ENCODE results near the gene KIF18B. TPM values are rescaled to one million over a fixed set of nuclear protein-coding genes. Genes with fewer than 3 reads are reported as not detected.

Gene KIF18B
- total RNA-seq, 3 donors from 2014 or later, result 0.15 to 0.64 TPM; not detected in 1

GRCh38 chr17:44879376-44879775, 68.2 kb downstream of the KIF18B start:
- no peak overlapping the region for H3K27ac ChIP-seq
- intact Hi-C loops (cut with DNase I; ENCODE audit: low total_unique reads), result no loop called here
- DNase-seq (ENCODE audit: low spot score in 2 of 2), result no peak
- H3K36me3 ChIP-seq, result peaks cover 15% of the 10 kb centered on the region
- H3K27me3 ChIP-seq, result no peaks in the 10 kb centered on the region
- H3K4me1 ChIP-seq, result no peaks in the 10 kb centered on the region
- TF ChIP-seq POLR2A (IDR thresholded peaks at IDR 0.05), result no peak
- TF ChIP-seq CTCF (IDR thresholded peaks at IDR 0.05), result no peak
- TF ChIP-seq POLR2AphosphoS5 (IDR thresholded peaks at IDR 0.05), result no peak
- H3K9me3 ChIP-seq, result no peaks in the 10 kb centered on the region
- no peak overlapping the region for H3K4me3 ChIP-seq

GRCh38 chr17:44878627-44879221, 68.8 kb downstream of the KIF18B start:
- Histone ChIP-seq H3K4me1 (no peaks in the 10 kb centered on the region), H3K36me3 (peaks cover 15% of the 10 kb centered on the region), H3K27ac (no peak overlapping the region), H3K27me3 (no peaks in the 10 kb centered on the region), H3K4me3 (no peak overlapping the region), H3K9me3 (no peaks in the 10 kb centered on the region)
- peak; percentile 21 to 30 (median 23) for TF ChIP-seq CTCF (IDR thresholded peaks at IDR 0.05)
- no peak for TF ChIP-seq POLR2AphosphoS5 (IDR thresholded peaks at IDR 0.05)
- intact Hi-C loops (cut with DNase I; ENCODE audit: low total_unique reads), result no loop called here
- no peak for DNase-seq (ENCODE audit: low spot score in 2 of 2)

GRCh38 chr17:44877121-44877520, 70.5 kb downstream of the KIF18B start:
- Histone ChIP-seq H3K9me3 (no peaks in the 10 kb centered on the region), H3K4me1 (no peaks in the 10 kb centered on the region), H3K27ac (no peak overlapping the region), H3K27me3 (no peaks in the 10 kb centered on the region), H3K4me3 (no peak overlapping the region), H3K36me3 (peaks cover 9% of the 10 kb centered on the region)
- TF ChIP-seq POLR2A (IDR thresholded peaks at IDR 0.05) (no peak), CTCF (IDR thresholded peaks at IDR 0.05) (no peak), POLR2AphosphoS5 (IDR thresholded peaks at IDR 0.05) (no peak)
- DNase-seq (ENCODE audit: low spot score in 2 of 2), result no peak
- intact Hi-C loops (cut with DNase I; ENCODE audit: low total_unique reads), result no loop called here

- TF ChIP-seq POLR2A (IDR thresholded peaks at IDR 0.05) (no peak), POLR2AphosphoS5 (IDR thresholded peaks at IDR 0.05) (no peak), CTCF (IDR thresholded peaks at IDR 0.05) (no peak)
- Histone ChIP-seq H3K4me3 (no peak overlapping the region), H3K27ac (no peak overlapping the region), H3K36me3 (peaks cover 8% of the 10 kb centered on the region), H3K27me3 (no peaks in the 10 kb centered on the region), H3K4me1 (no peaks in the 10 kb centered on the region), H3K9me3 (no peaks in the 10 kb centered on the region)
- intact Hi-C loops (cut with DNase I; ENCODE audit: low total_unique reads), result no loop called here
- no peak for DNase-seq (ENCODE audit: low spot score in 2 of 2)
Measured at GRCh38 chr17:44875761-44876160, 71.8 kb downstream of the KIF18B start.

Other genes starting within 250 kb of the KIF18B start
- gene DBF4B, start 239.1 kb downstream of the KIF18B start, total RNA-seq, result 1 to 10 TPM; 2.3 to 7.5 (median 3.2) TPM
- gene ADAM11, start 188.8 kb downstream of the KIF18B start, total RNA-seq, result 1 to 10 TPM; 1.0 to 1.4 (median 1.3) TPM
- 1 to 10 TPM; 2.3 to 4.6 (median 4.3) TPM for gene GJC1, start 117.5 kb downstream of the KIF18B start, total RNA-seq
- 1 to 10 TPM in 1 of 3 donors, under 1 TPM in 1, not detected in 1; 0.98 to 1.0 TPM for gene HIGD1B, start 99.9 kb downstream of the KIF18B start, total RNA-seq
- gene EFTUD2, start 48.3 kb downstream of the KIF18B start, total RNA-seq, result 10 to 100 TPM; 58.1 to 71.4 (median 60.0) TPM
- 10 to 100 TPM in 2 of 3 donors, 1 to 10 TPM in 1; 4.2 to 37.0 (median 11.8) TPM for gene GFAP, start 32.3 kb downstream of the KIF18B start, total RNA-seq
- gene C1QL1, start 20.5 kb upstream of the KIF18B start, total RNA-seq, result 1 to 10 TPM in 1 of 3 donors, under 1 TPM in 1, not detected in 1; 0.98 to 7.2 TPM
- 10 to 100 TPM; 44.0 to 76.8 (median 48.2) TPM for gene DCAKD, start 103.9 kb upstream of the KIF18B start, total RNA-seq
- gene NMT1, start 113.5 kb upstream of the KIF18B start, total RNA-seq, result 100 to 1,000 TPM in 1 of 3 donors, 10 to 100 TPM in 2; 81.9 to 130 (median 84.0) TPM
- gene PLCD3, start 184.7 kb upstream of the KIF18B start, total RNA-seq, result 10 to 100 TPM; 30.8 to 62.2 (median 41.1) TPM
- 10 to 100 TPM; 13.8 to 28.8 (median 15.7) TPM for gene ACBD4, start 187.9 kb upstream of the KIF18B start, total RNA-seq
- gene HEXIM1, start 200.7 kb upstream of the KIF18B start, total RNA-seq, result 10 to 100 TPM; 21.3 to 35.6 (median 33.4) TPM
- 10 to 100 TPM in 2 of 3 donors, 1 to 10 TPM in 1; 6.6 to 13.3 (median 13.2) TPM for gene HEXIM2, start 214.1 kb upstream of the KIF18B start, total RNA-seq